NCI-H524 treated with DMSO at 0.1 percent for 48 hours (cell line): ENCODE measurements around the gene C12orf57.

Source experiments
- DNase-seq: peaks from one replicate; lab custom pipeline; 2025; lab: John Stamatoyannopoulos, UW

Gene C12orf57

DNA sequence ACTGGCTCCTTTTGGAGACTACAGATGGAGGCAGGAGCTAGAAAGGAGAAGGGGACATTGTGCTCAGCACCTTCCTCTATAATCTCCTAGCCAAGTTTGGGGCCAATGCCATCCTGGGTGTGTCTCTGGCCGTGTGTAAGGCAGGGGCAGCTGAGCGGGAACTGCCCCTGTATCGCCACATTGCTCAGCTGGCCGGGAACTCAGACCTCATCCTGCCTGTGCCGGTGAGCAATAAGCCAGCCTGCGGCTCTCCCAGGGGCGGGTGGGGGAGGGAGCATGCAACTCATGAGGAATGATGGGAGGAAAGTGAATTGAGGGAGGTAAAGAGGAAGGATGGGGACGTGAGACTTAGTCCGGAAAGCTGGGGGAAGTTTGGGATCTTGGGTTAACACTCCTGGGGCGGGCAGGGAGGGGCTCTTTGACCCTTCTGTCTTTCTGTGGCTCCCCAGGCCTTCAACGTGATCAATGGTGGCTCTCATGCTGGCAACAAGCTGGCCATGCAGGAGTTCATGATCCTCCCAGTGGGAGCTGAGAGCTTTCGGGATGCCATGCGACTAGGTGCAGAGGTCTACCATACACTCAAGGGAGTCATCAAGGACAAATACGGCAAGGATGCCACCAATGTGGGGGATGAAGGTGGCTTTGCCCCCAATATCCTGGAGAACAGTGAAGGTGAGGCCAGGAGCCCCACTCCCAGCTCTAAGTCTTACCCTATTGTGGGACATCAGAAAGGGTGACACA lies 26.2 kb upstream of the C12orf57 start:
- DNase-seq = no peak

DNA sequence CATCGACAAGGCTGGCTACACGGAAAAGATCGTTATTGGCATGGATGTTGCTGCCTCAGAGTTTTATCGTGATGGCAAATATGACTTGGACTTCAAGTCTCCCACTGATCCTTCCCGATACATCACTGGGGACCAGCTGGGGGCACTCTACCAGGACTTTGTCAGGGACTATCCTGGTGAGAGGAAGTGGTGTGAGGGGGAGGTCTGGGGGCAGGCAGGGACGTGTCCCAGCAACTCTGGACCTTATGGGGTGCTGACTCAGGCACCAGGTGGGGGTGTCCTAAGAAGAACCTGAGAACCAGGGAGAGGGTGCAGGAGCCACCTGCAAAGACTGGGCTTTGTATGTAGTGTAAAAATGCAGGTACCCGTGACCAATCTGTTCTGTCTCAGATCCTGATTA lies 24.2 kb upstream of the C12orf57 start:
- DNase-seq = no peak

DNA sequence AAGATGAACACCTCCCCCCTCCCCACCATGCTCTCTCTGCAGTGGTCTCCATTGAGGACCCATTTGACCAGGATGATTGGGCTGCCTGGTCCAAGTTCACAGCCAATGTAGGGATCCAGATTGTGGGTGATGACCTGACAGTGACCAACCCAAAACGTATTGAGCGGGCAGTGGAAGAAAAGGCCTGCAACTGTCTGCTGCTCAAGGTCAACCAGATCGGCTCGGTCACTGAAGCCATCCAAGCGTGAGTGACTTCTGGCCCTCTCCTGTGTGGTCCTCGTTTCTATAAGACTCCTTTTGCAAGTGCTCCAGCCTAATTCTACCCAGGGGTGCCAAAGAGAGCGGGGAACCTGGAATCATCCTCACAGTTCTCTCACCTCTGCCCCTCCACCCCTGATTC lies 22.3 kb upstream of the C12orf57 start:
- no peak for DNase-seq

DNA sequence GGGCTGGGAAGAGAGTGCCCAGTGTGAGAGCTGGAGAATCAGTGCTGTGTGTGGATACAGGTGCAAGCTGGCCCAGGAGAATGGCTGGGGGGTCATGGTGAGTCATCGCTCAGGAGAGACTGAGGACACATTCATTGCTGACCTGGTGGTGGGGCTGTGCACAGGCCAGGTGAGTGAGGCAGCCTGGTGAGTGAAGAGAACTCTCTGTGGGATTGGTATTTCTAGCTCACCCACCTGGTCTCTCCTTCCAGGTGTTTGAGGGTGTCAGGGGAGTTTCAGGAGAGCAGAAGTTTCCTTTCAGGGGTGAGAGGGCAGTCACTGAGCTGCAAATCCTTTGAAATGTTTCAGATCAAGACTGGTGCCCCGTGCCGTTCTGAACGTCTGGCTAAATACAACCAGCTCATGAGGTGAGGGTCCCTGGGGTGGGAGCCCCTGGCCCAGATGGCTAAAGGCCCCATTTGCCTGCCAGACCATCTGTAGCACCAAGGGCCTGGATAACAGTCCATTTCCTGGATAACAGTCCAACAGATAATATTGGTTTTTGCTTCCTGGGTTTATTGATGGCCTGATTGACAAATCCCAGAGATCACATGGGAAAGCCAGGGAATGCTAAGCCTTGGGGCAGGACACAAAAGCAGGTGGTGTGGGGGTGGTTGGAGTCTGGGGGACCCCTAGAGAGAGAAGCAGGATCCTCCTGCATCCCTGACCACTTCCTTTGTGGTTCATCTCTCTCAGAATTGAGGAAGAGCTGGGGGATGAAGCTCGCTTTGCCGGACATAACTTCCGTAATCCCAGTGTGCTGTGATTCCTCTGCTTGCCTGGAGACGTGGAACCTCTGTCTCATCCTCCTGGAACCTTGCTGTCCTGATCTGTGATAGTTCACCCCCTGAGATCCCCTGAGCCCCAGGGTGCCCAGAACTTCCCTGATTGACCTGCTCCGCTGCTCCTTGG lies 21.6 kb upstream of the C12orf57 start:
- no peak for DNase-seq

DNA sequence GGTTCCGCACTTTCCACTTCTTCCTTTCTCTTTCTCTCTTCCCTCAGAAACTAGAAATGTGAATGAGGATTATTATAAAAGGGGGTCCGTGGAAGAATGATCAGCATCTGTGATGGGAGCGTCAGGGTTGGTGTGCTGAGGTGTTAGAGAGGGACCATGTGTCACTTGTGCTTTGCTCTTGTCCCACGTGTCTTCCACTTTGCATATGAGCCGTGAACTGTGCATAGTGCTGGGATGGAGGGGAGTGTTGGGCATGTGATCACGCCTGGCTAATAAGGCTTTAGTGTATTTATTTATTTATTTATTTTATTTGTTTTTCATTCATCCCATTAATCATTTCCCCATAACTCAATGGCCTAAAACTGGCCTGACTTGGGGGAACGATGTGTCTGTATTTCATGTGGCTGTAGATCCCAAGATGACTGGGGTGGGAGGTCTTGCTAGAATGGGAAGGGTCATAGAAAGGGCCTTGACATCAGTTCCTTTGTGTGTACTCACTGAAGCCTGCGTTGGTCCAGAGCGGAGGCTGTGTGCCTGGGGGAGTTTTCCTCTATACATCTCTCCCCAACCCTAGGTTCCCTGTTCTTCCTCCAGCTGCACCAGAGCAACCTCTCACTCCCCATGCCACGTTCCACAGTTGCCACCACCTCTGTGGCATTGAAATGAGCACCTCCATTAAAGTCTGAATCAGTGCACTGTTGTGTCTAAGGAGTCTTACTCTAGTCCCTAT lies 20.7 kb upstream of the C12orf57 start:
- no peak for DNase-seq

DNA sequence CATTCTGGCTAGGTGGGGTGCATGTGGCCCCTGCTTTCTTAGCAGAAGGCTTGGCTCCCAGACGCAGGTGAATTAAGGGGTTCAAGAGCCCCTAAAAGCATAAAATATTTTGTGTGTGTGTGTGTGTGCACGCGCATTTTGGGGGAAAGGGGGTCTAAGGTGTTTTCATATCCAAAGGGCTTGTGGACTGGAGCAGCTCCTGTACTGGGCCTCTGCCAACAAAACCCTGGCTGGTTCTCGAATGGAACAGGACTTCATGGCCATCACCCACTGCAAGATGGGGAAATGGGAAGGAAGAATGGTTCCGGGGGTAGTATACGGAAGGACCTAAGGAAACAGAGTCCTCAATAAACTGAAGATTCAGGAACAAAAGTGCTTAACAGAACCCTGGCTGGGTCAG lies 20.0 kb upstream of the C12orf57 start:
- no peak for DNase-seq

DNA sequence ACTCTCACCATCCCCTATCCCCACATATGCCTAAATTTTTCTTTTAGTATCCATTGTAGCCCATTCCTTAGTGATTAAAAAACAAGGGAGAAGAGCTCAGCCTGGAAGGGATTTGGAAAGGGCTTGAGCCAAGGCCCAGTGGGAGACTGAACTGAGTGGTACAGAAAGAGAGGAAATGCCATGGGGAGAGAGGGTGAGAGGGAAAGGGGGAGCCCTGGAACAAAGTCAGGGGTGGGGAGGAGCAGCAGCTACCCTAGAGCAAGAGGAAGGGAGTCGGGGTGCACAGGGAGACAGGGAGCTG lies 18.6 kb upstream of the C12orf57 start:
- DNase-seq = no peak

DNA sequence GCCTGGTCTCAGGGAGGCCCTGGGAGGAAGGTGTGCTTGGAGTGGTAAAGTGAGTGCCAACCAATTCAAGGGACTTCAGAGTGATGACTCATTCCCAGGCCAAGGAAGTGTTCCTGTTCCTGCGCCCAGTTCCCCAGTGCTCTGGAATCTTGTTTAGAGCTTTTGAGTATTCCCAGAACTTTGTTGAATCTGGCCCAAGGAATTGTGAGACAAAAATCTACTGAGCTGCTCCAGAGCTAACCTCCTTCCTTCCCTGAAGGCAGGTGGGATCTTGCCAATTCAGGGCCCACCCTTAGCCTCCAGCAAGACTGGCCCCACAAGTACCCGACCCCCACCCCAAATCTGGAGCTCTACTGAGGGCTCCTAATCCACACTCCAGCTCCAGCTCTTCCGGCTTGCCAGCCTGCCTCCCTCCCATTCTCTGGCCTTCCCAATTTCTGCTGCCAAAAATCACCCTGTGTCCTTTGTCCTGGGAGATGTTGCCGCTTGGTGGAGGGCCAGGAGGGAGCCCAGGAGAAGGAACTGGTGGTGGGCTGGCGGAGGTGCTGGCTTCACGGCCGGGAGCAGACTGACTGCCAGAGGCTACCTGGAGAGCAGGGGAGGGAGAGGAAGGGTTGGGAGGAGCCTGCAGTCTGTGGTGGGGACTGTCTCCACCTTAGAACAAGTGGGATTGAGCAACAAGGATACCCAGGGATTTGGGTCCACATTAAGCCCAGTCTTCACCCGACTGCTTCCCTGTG lies 18.1 kb upstream of the C12orf57 start:
- DNase-seq = no peak

DNA sequence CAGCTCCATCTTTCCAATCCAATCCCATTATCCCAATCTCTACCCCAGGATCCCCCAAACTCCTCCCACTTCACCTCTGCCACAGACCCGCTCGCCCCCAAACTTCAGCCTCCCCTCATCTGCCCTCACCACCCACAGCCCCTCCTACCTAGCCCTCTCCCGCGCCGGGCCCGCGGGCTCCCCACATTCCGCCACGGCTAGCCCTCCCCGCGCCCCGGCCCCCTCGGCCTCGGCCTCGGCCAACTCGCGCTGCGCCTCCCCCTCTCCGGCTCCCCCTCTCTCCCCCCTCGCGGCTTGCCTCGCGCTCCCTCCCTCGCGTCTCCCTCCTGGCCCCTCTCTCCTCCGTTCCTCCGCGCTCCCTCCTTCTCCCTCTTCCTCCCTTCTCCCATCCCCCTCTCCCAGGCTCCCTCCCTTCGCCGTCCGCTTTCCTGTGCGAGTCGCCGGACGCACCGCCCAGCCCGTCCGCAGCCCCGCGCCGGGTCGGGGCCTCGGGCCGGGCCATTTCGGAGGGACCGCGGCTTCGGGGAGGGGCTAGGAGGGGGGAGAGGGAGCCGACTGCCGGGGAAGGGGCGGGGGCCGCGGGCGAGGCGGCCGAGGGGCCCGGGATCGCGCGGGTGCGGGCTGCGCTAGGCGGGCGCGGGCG lies 16.3 kb upstream of the C12orf57 start, which contains the start of gene ATN1:
Gene ATN1, plus strand, starts transcription at position 581 of the 643 bp plus-strand sequence. CDS start 6,043 bp downstream, outside the sequence.
- no peak for DNase-seq

DNA sequence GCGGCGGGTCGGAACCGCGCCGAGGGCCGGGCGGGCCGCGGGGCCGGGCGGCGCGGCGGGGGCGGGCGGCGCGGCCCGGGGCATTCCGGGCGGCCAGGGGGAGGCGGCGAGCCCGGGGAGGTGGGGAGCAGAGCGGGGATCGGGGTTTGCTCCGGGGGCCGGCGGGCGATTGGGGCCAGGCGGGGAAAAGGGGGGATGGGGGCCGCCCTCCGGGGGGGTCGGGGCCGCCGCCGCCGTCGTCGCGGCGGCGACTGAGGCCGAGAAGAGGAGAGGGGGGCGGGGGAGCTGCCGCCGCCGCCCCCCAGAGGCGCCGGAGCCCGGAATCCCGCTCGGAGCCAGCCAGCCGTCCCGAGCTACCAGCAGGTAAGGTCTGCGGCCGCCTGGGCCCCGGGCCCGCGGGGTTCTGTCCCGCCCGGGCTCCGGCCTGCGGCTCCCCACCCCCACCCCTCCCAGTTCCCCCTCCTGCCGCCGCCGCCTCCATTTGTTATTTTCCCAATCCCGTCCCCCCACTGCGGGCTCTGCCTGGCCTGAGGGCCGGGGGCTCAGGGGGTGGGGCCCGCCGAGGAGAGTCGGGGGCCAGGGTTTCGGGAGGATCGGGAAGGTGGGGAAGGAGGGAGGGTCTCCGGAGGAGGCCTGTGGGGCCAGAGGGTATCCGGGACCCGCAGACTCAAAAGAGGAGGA lies 15.7 kb upstream of the C12orf57 start:
- no peak for DNase-seq

DNA sequence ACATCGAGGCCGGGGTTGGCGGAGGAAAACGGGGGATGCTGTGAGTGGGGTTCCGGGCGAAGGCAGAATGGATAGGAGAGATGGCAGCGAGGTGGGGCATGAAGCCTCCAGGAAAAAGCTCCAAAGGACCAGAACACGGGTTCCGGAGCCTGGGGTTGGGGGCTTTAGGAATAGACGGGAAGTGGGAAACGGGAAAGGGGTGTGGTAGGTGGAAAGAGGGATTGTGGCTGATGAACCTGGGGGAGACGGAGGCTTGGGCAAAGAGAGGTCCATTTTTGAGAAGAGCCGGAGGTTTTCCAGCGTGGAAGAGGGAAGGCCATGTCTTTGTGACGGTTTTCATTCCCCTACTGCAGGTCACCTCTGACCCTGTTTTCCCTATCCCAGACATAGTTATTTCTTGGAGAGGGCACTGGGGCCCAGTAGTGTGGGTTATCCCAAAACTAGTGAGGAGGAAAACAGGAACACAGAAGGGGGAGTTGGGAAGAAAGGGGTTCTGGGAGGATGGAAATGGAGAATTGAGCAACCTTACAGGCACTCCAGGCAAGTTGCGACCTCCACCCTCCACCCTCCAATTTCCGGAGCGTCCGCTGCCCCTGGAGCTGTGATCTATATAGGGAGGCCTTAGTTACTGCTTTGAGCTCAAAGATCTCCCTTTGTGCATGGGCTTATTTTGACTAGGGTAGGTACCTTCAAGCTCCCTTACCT lies 15.0 kb upstream of the C12orf57 start:
- DNase-seq = no peak

DNA sequence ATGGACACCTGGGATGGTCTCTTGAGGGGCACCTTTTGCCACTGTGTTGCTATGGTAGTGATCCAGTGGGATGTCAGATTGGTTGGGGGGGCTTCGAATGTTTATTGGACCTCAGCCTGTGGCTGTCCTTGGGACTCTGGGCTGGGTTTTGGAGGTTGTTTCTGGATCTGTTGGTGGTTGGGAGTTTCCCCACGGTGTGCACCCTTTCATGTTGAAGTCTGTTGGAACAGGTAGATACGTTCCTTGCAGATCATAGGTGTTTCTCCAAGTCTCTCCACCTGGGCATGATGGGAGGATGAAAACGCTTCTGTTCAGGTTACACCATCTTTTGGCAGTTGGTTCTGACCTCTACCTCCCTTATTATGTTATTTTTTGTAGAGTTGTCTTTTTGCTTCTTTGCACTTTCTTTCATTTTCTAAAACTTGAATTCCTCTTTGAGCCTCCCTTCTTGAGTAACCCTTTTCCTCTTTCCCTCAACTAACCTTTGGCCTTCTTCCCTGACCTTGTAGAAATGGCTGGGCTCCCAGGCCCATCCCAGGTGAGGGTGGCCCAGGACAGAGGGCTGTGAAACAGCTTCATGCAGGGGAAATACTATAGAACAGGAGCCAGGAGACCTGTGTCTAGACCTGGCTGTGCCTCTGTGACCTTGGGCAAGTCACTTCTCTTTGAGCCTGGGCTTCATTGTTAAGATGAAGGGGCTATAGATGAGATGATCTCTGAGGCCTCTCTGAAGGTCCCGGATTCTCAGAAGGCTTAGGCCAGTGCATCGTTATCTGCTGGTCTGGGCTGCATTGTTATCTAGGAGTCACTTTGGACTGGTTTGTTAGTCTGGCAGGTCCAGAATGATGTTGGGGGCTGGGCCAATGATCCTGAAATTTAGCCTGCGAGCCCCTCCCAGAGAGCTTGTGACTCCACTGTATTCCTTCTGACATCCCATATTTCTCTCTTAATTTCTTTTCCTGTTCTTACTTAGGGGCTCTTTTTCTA lies 14.1 kb upstream of the C12orf57 start:
- DNase-seq = no peak

DNA sequence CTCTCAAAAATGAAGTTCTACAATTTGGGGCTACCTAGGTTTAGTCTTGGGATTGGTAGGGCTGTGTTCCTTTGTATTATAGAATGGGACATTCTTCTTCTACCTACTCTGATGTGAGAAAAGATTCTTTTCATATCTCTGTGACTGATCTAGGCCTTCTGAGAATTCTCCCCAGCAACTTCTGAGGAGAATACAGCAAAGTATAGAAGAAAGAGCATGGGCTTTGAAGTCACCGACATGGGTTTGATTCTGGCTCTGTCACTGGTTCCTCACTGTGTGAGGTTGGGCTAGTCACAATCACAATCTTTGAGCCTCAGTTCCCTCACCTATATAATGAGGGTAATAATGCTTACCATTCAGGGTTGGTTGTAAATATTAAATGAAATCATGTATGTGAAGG lies 11.1 kb upstream of the C12orf57 start:
- no peak for DNase-seq

DNA sequence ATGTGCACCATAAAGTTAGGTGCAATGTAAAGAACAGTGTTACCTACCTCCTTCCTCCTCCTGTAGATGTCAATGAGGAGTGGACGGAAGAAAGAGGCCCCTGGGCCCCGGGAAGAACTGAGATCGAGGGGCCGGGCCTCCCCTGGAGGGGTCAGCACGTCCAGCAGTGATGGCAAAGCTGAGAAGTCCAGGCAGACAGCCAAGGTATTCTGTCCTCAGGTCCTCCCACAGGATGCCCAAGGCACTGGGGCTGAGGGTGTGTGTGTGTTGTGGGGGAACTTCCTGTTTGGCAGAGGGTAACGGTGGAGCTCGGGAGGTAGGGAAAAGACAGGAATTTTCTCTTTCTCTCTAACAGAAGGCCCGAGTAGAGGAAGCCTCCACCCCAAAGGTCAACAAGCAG lies 9.7 kb upstream of the C12orf57 start:
- DNase-seq = no peak

DNA sequence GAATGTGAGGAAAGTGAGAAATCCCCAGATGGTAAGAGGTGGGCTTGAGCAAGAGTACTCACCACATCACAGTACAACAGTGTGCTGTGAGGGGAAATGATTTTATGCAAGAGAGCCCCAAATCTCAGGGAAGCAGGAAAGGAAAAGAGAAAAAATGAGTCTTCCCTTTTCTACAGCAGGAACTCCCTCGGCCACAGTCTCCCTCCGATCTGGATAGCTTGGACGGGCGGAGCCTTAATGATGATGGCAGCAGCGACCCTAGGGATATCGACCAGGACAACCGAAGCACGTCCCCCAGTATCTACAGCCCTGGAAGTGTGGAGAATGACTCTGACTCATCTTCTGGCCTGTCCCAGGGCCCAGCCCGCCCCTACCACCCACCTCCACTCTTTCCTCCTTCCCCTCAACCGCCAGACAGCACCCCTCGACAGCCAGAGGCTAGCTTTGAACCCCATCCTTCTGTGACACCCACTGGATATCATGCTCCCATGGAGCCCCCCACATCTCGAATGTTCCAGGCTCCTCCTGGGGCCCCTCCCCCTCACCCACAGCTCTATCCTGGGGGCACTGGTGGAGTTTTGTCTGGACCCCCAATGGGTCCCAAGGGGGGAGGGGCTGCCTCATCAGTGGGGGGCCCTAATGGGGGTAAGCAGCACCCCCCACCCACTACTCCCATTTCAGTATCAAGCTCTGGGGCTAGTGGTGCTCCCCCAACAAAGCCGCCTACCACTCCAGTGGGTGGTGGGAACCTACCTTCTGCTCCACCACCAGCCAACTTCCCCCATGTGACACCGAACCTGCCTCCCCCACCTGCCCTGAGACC lies 8.2 kb upstream of the C12orf57 start:
- DNase-seq = no peak

DNA sequence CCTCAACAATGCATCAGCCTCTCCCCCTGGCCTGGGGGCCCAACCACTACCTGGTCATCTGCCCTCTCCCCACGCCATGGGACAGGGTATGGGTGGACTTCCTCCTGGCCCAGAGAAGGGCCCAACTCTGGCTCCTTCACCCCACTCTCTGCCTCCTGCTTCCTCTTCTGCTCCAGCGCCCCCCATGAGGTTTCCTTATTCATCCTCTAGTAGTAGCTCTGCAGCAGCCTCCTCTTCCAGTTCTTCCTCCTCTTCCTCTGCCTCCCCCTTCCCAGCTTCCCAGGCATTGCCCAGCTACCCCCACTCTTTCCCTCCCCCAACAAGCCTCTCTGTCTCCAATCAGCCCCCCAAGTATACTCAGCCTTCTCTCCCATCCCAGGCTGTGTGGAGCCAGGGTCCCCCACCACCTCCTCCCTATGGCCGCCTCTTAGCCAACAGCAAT lies 7.6 kb upstream of the C12orf57 start:
- DNase-seq = no peak

DNA sequence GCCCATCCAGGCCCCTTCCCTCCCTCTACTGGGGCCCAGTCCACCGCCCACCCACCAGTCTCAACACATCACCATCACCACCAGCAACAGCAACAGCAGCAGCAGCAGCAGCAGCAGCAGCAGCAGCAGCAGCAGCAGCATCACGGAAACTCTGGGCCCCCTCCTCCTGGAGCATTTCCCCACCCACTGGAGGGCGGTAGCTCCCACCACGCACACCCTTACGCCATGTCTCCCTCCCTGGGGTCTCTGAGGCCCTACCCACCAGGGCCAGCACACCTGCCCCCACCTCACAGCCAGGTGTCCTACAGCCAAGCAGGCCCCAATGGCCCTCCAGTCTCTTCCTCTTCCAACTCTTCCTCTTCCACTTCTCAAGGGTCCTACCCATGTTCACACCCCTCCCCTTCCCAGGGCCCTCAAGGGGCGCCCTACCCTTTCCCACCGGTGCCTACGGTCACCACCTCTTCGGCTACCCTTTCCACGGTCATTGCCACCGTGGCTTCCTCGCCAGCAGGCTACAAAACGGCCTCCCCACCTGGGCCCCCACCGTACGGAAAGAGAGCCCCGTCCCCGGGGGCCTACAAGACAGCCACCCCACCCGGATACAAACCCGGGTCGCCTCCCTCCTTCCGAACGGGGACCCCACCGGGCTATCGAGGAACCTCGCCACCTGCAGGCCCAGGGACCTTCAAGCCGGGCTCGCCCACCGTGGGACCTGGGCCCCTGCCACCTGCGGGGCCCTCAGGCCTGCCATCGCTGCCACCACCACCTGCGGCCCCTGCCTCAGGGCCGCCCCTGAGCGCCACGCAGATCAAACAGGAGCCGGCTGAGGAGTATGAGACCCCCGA lies 7.0 kb upstream of the C12orf57 start:
- DNase-seq = no peak
